GM12892 (cell line): ENCODE measurements around the gene CIAPIN1.

Experiments used
- DNase-seq: peaks from one replicate; pipeline ENCODE4 v3.0.0; 2011; ENCODE audit not compliant: insufficient read length
- FAIRE-seq: peaks from 2 replicates; lab custom pipeline; 2011; peaks lifted over from hg19 to GRCh38; lab: Jason Lieb, UNC
- POLR2A ChIP-seq: IDR thresholded peaks from 2 replicates; pipeline ENCODE4 v1.6.1; 2011; ENCODE audit warnings: low read depth, low read length, control low read depth
- POLR2AphosphoS5 ChIP-seq: IDR thresholded peaks from 2 replicates; pipeline ENCODE4 v1.6.1; 2011; ENCODE audit warnings: low read depth, low read length, control low read depth
- TAF1 ChIP-seq: IDR thresholded peaks from 2 replicates; pipeline ENCODE4 v1.6.1; 2011; ENCODE audit warnings: low read depth, mild to moderate bottlenecking, control low read depth, low read length, borderline replicate concordance

The CIAPIN1 gene

GRCh38 chr16:57474671-57475661 is 27.8 kb upstream of the CIAPIN1 start:
- FAIRE-seq (peak; percentile 48), DNase-seq (no peak)
- no peak for TF ChIP-seq TAF1
- no peak for TF ChIP-seq POLR2A
- TF ChIP-seq POLR2AphosphoS5: no peak

- FAIRE-seq (no peak), DNase-seq (no peak)
- no peak for TF ChIP-seq POLR2AphosphoS5
- TF ChIP-seq POLR2A: no peak
- no peak for TF ChIP-seq TAF1
Observed at GRCh38 chr16:57473906-57474305, 26.7 kb upstream of the CIAPIN1 start.

GRCh38 chr16:57473176-57473840 is 26.1 kb upstream of the CIAPIN1 start:
- DNase-seq (no peak), FAIRE-seq (no peak)
- TF ChIP-seq TAF1: no peak
- TF ChIP-seq POLR2AphosphoS5: peak; percentile 34; the same call in 1 of the 2 replicates

GRCh38 chr16:57472665-57473060 is 25.5 kb upstream of the CIAPIN1 start:
- DNase-seq: no peak
- no peak for FAIRE-seq

GRCh38 chr16:57471852-57472664 is 24.9 kb upstream of the CIAPIN1 start:
- DNase-seq (no peak), FAIRE-seq (no peak)
- TF ChIP-seq TAF1 (no peak), POLR2A (peak; percentile 42; the same call in 1 of the 2 replicates), POLR2AphosphoS5 (no peak; the same call in 1 of the 2 replicates)

More at GRCh38 chr16:57472665-57473060, 25.5 kb upstream of the CIAPIN1 start:
- TF ChIP-seq POLR2AphosphoS5 (no peak), TAF1 (no peak), POLR2A (no peak; the same call in 1 of the 2 replicates)

GRCh38 chr16:57471209-57471608 is 24.0 kb upstream of the CIAPIN1 start:
- FAIRE-seq (no peak), DNase-seq (no peak)
- no peak for TF ChIP-seq POLR2A
- TF ChIP-seq TAF1: no peak
- no peak for TF ChIP-seq POLR2AphosphoS5

- no peak for DNase-seq
Observed at GRCh38 chr16:57470711-57471110, 23.5 kb upstream of the CIAPIN1 start.

GRCh38 chr16:57469917-57470470 is 22.8 kb upstream of the CIAPIN1 start:
- no peak for TF ChIP-seq POLR2A
- TF ChIP-seq TAF1: no peak
- TF ChIP-seq POLR2AphosphoS5: 0 out of 2 replicates have a peak, but pooled peaks have one; percentile 2
- FAIRE-seq (no peak), DNase-seq (no peak)

More at GRCh38 chr16:57470711-57471110, 23.5 kb upstream of the CIAPIN1 start:
- TF ChIP-seq TAF1: no peak
- no peak for TF ChIP-seq POLR2AphosphoS5
- TF ChIP-seq POLR2A: no peak
- FAIRE-seq: no peak

- FAIRE-seq: no peak
- no peak for TF ChIP-seq POLR2AphosphoS5
- no peak for TF ChIP-seq TAF1
- TF ChIP-seq POLR2A: no peak
- no peak for DNase-seq
Observed at GRCh38 chr16:57469046-57469445, 21.9 kb upstream of the CIAPIN1 start.

GRCh38 chr16:57468346-57468745 is 21.2 kb upstream of the CIAPIN1 start:
- DNase-seq: no peak
- no peak for TF ChIP-seq TAF1
- TF ChIP-seq POLR2AphosphoS5: no peak
- no peak for TF ChIP-seq POLR2A
- FAIRE-seq: no peak

GRCh38 chr16:57464523-57464922 is 17.3 kb upstream of the CIAPIN1 start:
- no peak for TF ChIP-seq TAF1
- TF ChIP-seq POLR2A: no peak
- no peak for TF ChIP-seq POLR2AphosphoS5
- DNase-seq (no peak), FAIRE-seq (no peak)
